Measurements from ENCODE around the gene EQTN.

EQTN gene

DNA sequence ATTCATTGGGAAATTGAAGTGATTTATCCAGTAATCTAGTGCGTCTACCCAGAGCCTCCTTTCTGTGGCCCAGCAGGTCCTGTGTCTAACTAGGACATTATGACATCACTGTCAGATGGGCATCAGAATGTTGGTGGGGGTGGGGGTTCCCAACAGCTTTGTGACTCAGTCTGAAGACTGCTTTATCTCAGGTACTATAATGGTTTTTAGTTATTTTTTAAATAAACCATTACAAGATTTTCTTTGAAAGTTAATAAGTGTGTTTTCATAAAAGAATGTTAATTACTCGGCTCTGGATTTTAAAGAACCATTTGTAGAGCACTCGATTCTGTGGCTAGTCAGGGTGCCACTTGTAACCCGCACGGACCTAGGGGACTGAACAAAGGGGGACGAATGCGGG, at the start of gene EQTN:
TSS of gene EQTN (minus strand) at position 101 of the 400 bp plus-strand sequence. CDS start at position 6, 95 bp downstream.
- Histone ChIP-seq H3K4me3 (ENCODE audit: low read length in 2 of 2) (no peak within 1 kb of the TSS), H3K36me3 (ENCODE audit: control insufficient read depth in 2 of 2, insufficient read depth in 2 of 2, low read length in 2 of 2) (no peaks in the 10 kb centered on the region), H3K27ac (ENCODE audit: low read depth in 2 of 2, low read length in 2 of 2) (no peak within 1 kb of the TSS), H3K9ac (ENCODE audit: low read depth in 1 of 2, low read length in 2 of 2) (no peak within 1 kb of the TSS), H3K27me3 (ENCODE audit: control insufficient read depth in 2 of 2, insufficient read depth in 2 of 2, low read length in 2 of 2) (no peaks in the 10 kb centered on the region), H3K4me1 (ENCODE audit: control insufficient read depth in 2 of 2, insufficient read depth in 2 of 2, low read length in 2 of 2) (no peaks in the 10 kb centered on the region), H3K9me3 (ENCODE audit: control insufficient read depth in 2 of 2, low read length in 2 of 2) (no peaks in the 10 kb centered on the region)

DNA sequence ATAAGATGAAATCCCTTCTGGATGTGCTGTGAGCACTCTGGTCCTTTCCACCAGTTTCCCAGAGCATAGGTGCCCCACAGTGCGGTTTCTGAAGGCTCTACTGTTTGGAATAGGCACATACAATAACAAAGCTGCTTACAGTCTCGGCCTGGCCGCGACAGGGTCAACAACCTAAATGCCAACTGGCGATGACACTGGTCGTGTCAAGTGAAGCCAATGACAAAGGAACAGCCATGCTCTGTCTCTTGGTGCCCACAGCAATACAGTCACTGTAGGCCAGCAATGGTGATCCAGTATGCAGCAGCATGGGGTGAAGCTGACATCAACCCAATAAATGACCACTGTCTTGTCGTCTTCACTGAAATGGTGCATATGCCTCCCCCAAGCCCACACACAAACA, 47.8 kb upstream of the EQTN start:
- H3K9me3 ChIP-seq (ENCODE audit: control insufficient read depth in 2 of 2, low read length in 2 of 2), result no peaks in the 10 kb centered on the region
- H3K36me3 ChIP-seq (ENCODE audit: control insufficient read depth in 2 of 2, insufficient read depth in 2 of 2, low read length in 2 of 2), result no peaks in the 10 kb centered on the region
- H3K9ac ChIP-seq (ENCODE audit: low read depth in 1 of 2, low read length in 2 of 2), result no peak overlapping the region
- H3K4me1 ChIP-seq (ENCODE audit: control insufficient read depth in 2 of 2, insufficient read depth in 2 of 2, low read length in 2 of 2), result peaks cover 8 to 19% of the 10 kb centered on the region in 2 donors
- H3K27me3 ChIP-seq (ENCODE audit: control insufficient read depth in 2 of 2, insufficient read depth in 2 of 2, low read length in 2 of 2), result no peaks in the 10 kb centered on the region
- no peak overlapping the region for H3K4me3 ChIP-seq (ENCODE audit: low read length in 2 of 2)
- H3K27ac ChIP-seq (ENCODE audit: low read depth in 2 of 2, low read length in 2 of 2), result no peak overlapping the region

DNA sequence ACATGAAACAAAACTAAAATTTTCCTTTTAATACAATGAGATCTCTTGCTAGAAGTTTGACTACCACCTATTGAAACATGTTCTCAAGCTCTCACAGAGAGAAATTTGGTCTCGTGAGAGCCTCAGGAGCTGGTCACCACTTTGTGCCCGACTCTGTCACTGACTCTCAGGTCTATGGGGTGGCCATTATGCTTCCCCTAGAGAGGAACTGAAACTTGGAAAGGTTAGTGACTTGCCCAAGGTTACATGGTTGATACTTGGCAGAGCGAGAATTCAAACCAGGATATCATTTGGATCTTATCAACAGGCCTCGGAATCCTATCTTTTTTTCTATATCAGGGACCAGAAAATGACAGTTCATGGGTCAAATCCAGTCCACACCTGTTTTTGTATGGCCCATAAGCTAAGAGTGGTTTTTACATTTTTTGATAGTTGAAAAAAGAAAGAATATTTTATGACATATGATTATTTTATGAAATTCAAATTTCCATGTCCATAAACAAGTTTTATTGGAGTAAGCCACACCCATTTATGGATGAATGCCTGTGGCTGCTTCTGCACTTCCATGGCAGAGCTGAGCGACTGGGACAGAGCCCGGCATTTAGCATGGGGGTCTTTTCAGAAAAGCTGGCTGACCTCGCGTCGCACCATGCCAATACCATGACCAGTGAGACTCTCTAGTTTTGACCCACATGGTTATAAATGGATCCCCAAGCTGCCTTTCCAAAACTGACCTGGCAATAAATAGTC, 44.8 kb upstream of the EQTN start:
- Histone ChIP-seq H3K27ac (ENCODE audit: low read depth in 2 of 2, low read length in 2 of 2) (peak overlapping the region; percentile 7 to 68), H3K36me3 (ENCODE audit: control insufficient read depth in 2 of 2, insufficient read depth in 2 of 2, low read length in 2 of 2) (no peaks in the 10 kb centered on the region), H3K4me3 (ENCODE audit: low read length in 2 of 2) (no peak overlapping the region), H3K27me3 (ENCODE audit: control insufficient read depth in 2 of 2, insufficient read depth in 2 of 2, low read length in 2 of 2) (no peaks in the 10 kb centered on the region), H3K4me1 (ENCODE audit: control insufficient read depth in 2 of 2, insufficient read depth in 2 of 2, low read length in 2 of 2) (peaks cover 30 to 39% of the 10 kb centered on the region in 2 donors), H3K9me3 (ENCODE audit: control insufficient read depth in 2 of 2, low read length in 2 of 2) (no peaks in the 10 kb centered on the region), H3K9ac (ENCODE audit: low read depth in 1 of 2, low read length in 2 of 2) (no peak overlapping the region)

- Histone ChIP-seq H3K4me1 (ENCODE audit: control insufficient read depth in 2 of 2, insufficient read depth in 2 of 2, low read length in 2 of 2) (peaks cover 30 to 39% of the 10 kb centered on the region in 2 donors), H3K9ac (ENCODE audit: low read depth in 1 of 2, low read length in 2 of 2) (no peak overlapping the region), H3K36me3 (ENCODE audit: control insufficient read depth in 2 of 2, insufficient read depth in 2 of 2, low read length in 2 of 2) (no peaks in the 10 kb centered on the region), H3K27ac (ENCODE audit: low read depth in 2 of 2, low read length in 2 of 2) (peak overlapping the region; percentile 7 to 68), H3K9me3 (ENCODE audit: control insufficient read depth in 2 of 2, low read length in 2 of 2) (no peaks in the 10 kb centered on the region), H3K27me3 (ENCODE audit: control insufficient read depth in 2 of 2, insufficient read depth in 2 of 2, low read length in 2 of 2) (no peaks in the 10 kb centered on the region), H3K4me3 (ENCODE audit: low read length in 2 of 2) (no peak overlapping the region)
Observed at GRCh38 chr9:27340961-27341511, 44.1 kb upstream of the EQTN start.

DNA sequence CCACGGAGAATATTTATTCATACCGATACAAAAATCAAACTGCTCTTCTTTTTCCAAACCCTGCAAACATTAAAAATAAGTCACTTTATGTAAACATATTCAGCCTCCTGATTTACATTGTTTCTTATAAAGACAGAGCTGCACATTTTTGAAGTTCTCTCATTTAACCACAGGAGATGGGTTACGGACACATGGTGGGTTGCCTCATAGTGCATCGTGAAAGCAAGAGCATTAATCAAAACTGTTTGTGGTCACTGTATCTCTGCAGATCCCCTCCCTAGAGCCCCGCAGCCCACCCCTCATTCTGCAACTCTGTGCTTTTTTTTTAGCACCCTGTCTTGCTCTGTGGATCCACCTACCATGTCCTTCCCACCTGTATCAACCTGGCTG, 43.3 kb upstream of the EQTN start:
- H3K4me1 ChIP-seq (ENCODE audit: control insufficient read depth in 2 of 2, insufficient read depth in 2 of 2, low read length in 2 of 2), result peaks cover 30 to 39% of the 10 kb centered on the region in 2 donors
- H3K27me3 ChIP-seq (ENCODE audit: control insufficient read depth in 2 of 2, insufficient read depth in 2 of 2, low read length in 2 of 2), result no peaks in the 10 kb centered on the region
- no peaks in the 10 kb centered on the region for H3K9me3 ChIP-seq (ENCODE audit: control insufficient read depth in 2 of 2, low read length in 2 of 2)
- H3K9ac ChIP-seq (ENCODE audit: low read depth in 1 of 2, low read length in 2 of 2), result no peak overlapping the region
- no peak overlapping the region for H3K4me3 ChIP-seq (ENCODE audit: low read length in 2 of 2)
- no peaks in the 10 kb centered on the region for H3K36me3 ChIP-seq (ENCODE audit: control insufficient read depth in 2 of 2, insufficient read depth in 2 of 2, low read length in 2 of 2)
- peak overlapping the region in 1 of 2 donors; percentile 7 for H3K27ac ChIP-seq (ENCODE audit: low read depth in 2 of 2, low read length in 2 of 2)

GRCh38 chr9:27339661-27340284, 42.8 kb upstream of the EQTN start:
- Histone ChIP-seq H3K9ac (ENCODE audit: low read depth in 1 of 2, low read length in 2 of 2) (no peak overlapping the region), H3K27ac (ENCODE audit: low read depth in 2 of 2, low read length in 2 of 2) (peak overlapping the region in 1 of 2 donors; percentile 0)

DNA sequence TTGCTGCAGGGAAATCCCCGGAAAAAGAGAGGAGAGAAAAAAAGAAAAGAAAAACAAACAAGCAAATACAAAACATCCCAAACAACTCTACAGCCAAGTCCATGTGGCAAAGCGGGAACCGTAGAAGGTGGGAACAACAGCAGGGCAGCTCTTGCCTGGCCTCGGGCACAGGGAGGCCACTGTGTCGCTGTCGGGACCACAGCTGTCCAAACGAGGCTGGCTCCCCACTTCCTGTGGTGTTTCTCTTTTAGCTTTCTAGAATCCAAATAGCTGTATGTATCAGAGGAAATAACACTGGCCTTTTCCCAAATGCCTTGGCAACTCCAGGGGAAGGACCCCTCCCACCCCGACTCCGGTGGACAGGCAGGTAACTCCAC, 41.6 kb upstream of the EQTN start:
- Histone ChIP-seq H3K27me3 (ENCODE audit: control insufficient read depth in 2 of 2, insufficient read depth in 2 of 2, low read length in 2 of 2) (no peaks in the 10 kb centered on the region), H3K4me1 (ENCODE audit: control insufficient read depth in 2 of 2, insufficient read depth in 2 of 2, low read length in 2 of 2) (peaks cover 30 to 39% of the 10 kb centered on the region in 2 donors), H3K4me3 (ENCODE audit: low read length in 2 of 2) (peak overlapping the region in 1 of 2 donors; percentile 33), H3K27ac (ENCODE audit: low read depth in 2 of 2, low read length in 2 of 2) (peak overlapping the region; percentile 53 to 81), H3K36me3 (ENCODE audit: control insufficient read depth in 2 of 2, insufficient read depth in 2 of 2, low read length in 2 of 2) (no peaks in the 10 kb centered on the region), H3K9ac (ENCODE audit: low read depth in 1 of 2, low read length in 2 of 2) (peak overlapping the region in 1 of 2 donors; percentile 19), H3K9me3 (ENCODE audit: control insufficient read depth in 2 of 2, low read length in 2 of 2) (no peaks in the 10 kb centered on the region)

More at GRCh38 chr9:27339661-27340284, 42.8 kb upstream of the EQTN start:
- no peak overlapping the region for H3K4me3 ChIP-seq (ENCODE audit: low read length in 2 of 2)
- peaks cover 30 to 39% of the 10 kb centered on the region in 2 donors for H3K4me1 ChIP-seq (ENCODE audit: control insufficient read depth in 2 of 2, insufficient read depth in 2 of 2, low read length in 2 of 2)
- H3K36me3 ChIP-seq (ENCODE audit: control insufficient read depth in 2 of 2, insufficient read depth in 2 of 2, low read length in 2 of 2), result no peaks in the 10 kb centered on the region
- H3K27me3 ChIP-seq (ENCODE audit: control insufficient read depth in 2 of 2, insufficient read depth in 2 of 2, low read length in 2 of 2), result no peaks in the 10 kb centered on the region
- no peaks in the 10 kb centered on the region for H3K9me3 ChIP-seq (ENCODE audit: control insufficient read depth in 2 of 2, low read length in 2 of 2)

DNA sequence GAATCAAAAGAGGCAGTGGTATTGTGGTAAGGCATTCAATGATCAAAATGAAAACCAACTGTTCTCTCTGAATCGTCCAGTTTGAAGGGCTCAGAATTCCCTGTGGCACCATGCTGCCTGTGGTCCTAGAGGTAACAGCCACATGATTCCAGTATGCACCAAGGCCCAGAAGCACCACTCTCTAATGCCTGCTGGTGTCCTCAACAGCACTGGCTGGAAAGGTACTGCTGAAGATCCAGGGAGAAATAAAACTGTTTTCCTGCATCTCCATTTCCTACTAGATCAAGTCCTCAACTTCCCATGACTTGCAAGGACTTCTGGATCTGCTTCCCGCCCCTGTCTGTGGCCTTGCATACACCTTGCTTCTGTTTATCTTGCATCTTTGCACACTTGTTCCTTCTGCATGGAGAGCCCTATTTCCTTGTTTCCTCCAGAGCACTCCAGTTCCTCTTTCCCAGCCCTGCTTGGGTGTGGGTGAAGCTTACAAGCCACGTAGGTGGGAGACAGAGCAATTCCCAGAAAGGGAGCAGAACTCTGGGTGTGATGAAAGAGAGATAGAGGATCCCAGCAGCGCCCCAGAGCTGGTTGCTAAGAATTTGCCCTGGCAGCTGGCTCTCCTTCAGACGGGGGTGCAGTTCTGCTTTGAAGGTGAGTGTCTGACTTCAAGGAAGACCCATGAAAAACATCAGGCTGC, 41.0 kb upstream of the EQTN start:
- Histone ChIP-seq H3K9me3 (ENCODE audit: control insufficient read depth in 2 of 2, low read length in 2 of 2) (no peaks in the 10 kb centered on the region), H3K4me3 (ENCODE audit: low read length in 2 of 2) (peak overlapping the region in 1 of 2 donors; percentile 33), H3K9ac (ENCODE audit: low read depth in 1 of 2, low read length in 2 of 2) (peak overlapping the region in 1 of 2 donors; percentile 13), H3K27me3 (ENCODE audit: control insufficient read depth in 2 of 2, insufficient read depth in 2 of 2, low read length in 2 of 2) (no peaks in the 10 kb centered on the region), H3K36me3 (ENCODE audit: control insufficient read depth in 2 of 2, insufficient read depth in 2 of 2, low read length in 2 of 2) (no peaks in the 10 kb centered on the region), H3K4me1 (ENCODE audit: control insufficient read depth in 2 of 2, insufficient read depth in 2 of 2, low read length in 2 of 2) (peaks cover 30 to 39% of the 10 kb centered on the region in 2 donors), H3K27ac (ENCODE audit: low read depth in 2 of 2, low read length in 2 of 2) (peak overlapping the region; percentile 53 to 81)

DNA sequence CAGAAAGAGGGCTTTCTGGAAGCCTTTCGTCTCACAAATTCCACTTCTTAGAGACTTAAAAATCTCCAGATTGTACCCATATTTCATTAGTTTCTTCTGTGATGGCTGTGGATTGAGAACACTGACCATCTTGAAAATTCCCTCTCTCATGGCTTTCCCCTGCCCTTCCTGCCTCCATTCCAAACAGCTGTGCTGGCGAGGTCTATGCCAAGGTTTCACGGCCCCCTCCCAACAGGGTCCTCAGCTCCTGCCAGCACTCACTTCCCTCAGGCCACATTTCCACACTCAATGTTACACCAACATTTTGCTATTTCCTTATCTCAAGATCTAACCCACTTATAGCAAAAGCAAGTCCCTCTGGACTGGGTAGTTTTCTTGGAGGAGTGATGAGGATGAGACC, 40.3 kb upstream of the EQTN start:
- peak overlapping the region; percentile 53 to 81 for H3K27ac ChIP-seq (ENCODE audit: low read depth in 2 of 2, low read length in 2 of 2)
- H3K4me1 ChIP-seq (ENCODE audit: control insufficient read depth in 2 of 2, insufficient read depth in 2 of 2, low read length in 2 of 2), result peaks cover 30 to 39% of the 10 kb centered on the region in 2 donors
- no peak overlapping the region for H3K9ac ChIP-seq (ENCODE audit: low read depth in 1 of 2, low read length in 2 of 2)
- H3K27me3 ChIP-seq (ENCODE audit: control insufficient read depth in 2 of 2, insufficient read depth in 2 of 2, low read length in 2 of 2), result no peaks in the 10 kb centered on the region
- no peaks in the 10 kb centered on the region for H3K9me3 ChIP-seq (ENCODE audit: control insufficient read depth in 2 of 2, low read length in 2 of 2)
- H3K36me3 ChIP-seq (ENCODE audit: control insufficient read depth in 2 of 2, insufficient read depth in 2 of 2, low read length in 2 of 2), result no peaks in the 10 kb centered on the region
- H3K4me3 ChIP-seq (ENCODE audit: low read length in 2 of 2), result no peak overlapping the region

GRCh38 chr9:27336829-27337228, 39.9 kb upstream of the EQTN start:
- H3K27ac ChIP-seq (ENCODE audit: low read depth in 2 of 2, low read length in 2 of 2), result no peak overlapping the region
- H3K36me3 ChIP-seq (ENCODE audit: control insufficient read depth in 2 of 2, insufficient read depth in 2 of 2, low read length in 2 of 2), result no peaks in the 10 kb centered on the region

More at GRCh38 chr9:27336829-27337228, 39.9 kb upstream of the EQTN start:
- Histone ChIP-seq H3K9me3 (ENCODE audit: control insufficient read depth in 2 of 2, low read length in 2 of 2) (no peaks in the 10 kb centered on the region), H3K4me3 (ENCODE audit: low read length in 2 of 2) (no peak overlapping the region), H3K27me3 (ENCODE audit: control insufficient read depth in 2 of 2, insufficient read depth in 2 of 2, low read length in 2 of 2) (no peaks in the 10 kb centered on the region), H3K4me1 (ENCODE audit: control insufficient read depth in 2 of 2, insufficient read depth in 2 of 2, low read length in 2 of 2) (peaks cover 26 to 36% of the 10 kb centered on the region in 2 donors), H3K9ac (ENCODE audit: low read depth in 1 of 2, low read length in 2 of 2) (no peak overlapping the region)

Measured in mucosa of rectum (tissue), 2 donors.